Measurements from ENCODE around the gene PAPSS1. TPM values are rescaled to one million over a fixed set of nuclear protein-coding genes. Genes with fewer than 3 reads are reported as not detected.
A peak's percentile ranks its signal among the peaks of the same experiment; 100 is the strongest.

The PAPSS1 gene
- total and polyA plus RNA-seq, 2 donors (not counting 3 experiments of a cell fraction or from before 2014, with no cell fraction given), result 69.6 to 77.2 TPM

GRCh38 chr4:107600436-107600835, 119.6 kb downstream of the PAPSS1 start:
- Histone ChIP-seq H4K20me1 (replicated peaks; ENCODE audit: control insufficient read depth, extremely low read depth, insufficient read depth, low read length) (no peaks in the 10 kb centered on the region), H3K36me3 (ENCODE audit: control insufficient read depth in 2 of 2, extremely low read depth in 1 of 2, insufficient read depth in 2 of 2, low read length in 2 of 2) (no peaks in the 10 kb centered on the region), H3K9me1 (replicated peaks; ENCODE audit: control insufficient read depth, extremely low read depth, insufficient read depth, low read length) (no peaks in the 10 kb centered on the region), H3K27me3 (ENCODE audit: control insufficient read depth in 2 of 2, insufficient read depth in 2 of 2, low read length in 2 of 2) (no peaks in the 10 kb centered on the region), H3K4me3 (replicated peaks in 1 of 3; ENCODE audit: insufficient read depth in 1 of 3, low read depth in 1 of 3, low read length in 3 of 3) (no peak overlapping the region), H3K27ac (ENCODE audit: insufficient read depth, low read depth, low read length) (no peak overlapping the region), H3K4me1 (ENCODE audit: control insufficient read depth, extremely low read depth, insufficient read depth, low read length) (no peaks in the 10 kb centered on the region), H3K9me3 (replicated peaks; ENCODE audit: control insufficient read depth, insufficient read depth, low read length) (no peaks in the 10 kb centered on the region), H3K79me2 (ENCODE audit: control insufficient read depth, insufficient read depth, low read length) (no peaks in the 10 kb centered on the region), H2AFZ (ENCODE audit: low read depth, low read length) (no peak overlapping the region), H3K4me2 (ENCODE audit: insufficient read depth, low read length) (no peak overlapping the region), H3K9ac (replicated peaks; ENCODE audit: extremely low read depth, insufficient read depth, low read length) (no peak overlapping the region)
- intact Hi-C loops (cut with micrococcal nuclease) (no loop called here), dilution Hi-C loops (cut with MboI; ENCODE audit: extremely low pct_ligation_motif_present, low sequenced_read_pairs) (no loop called here)
- BruUV-seq (replicated peaks), result no TSS peak
- DNase-seq (ENCODE audit: low read depth, low spot score) (no peak), FAIRE-seq (peak; percentile 24)
- ChIA-PET CTCF (interaction anchor here (0.6 to 1.3 kb wide), 3 partner anchors 13 to 542 kb away, joined by 3 to 4 read pairs (median 4); no protein-coding TSS in a partner anchor), POLR2A (no interaction called here)
- TF ChIP-seq GATA2 (IDR thresholded peaks at IDR 0.05; ENCODE audit: insufficient read depth, insufficient read length, low read depth, low read length), result no peak
- no peak for TF ChIP-seq POLR2A (IDR thresholded peaks at IDR 0.05; ENCODE audit: low read depth, low read length)
- no peak for TF ChIP-seq MAX (IDR thresholded peaks at IDR 0.05; ENCODE audit: insufficient read depth, insufficient read length)
- TF ChIP-seq EZH2 (IDR thresholded peaks at IDR 0.05; ENCODE audit: borderline replicate concordance, low read depth, low read length, severe bottlenecking), result no peak
- no peak for TF ChIP-seq MYC (IDR thresholded peaks at IDR 0.05; ENCODE audit: low read depth, low read length)
- TF ChIP-seq POLR2AphosphoS5 (IDR thresholded peaks at IDR 0.05; ENCODE audit: insufficient read depth, low read depth, low read length), result no peak
- TF ChIP-seq JUN (IDR thresholded peaks at IDR 0.05; ENCODE audit: borderline replicate concordance, insufficient read depth, insufficient read length, low read depth), result no peak
- no peak for TF ChIP-seq FOS (IDR thresholded peaks at IDR 0.05; ENCODE audit: borderline replicate concordance, insufficient read depth, low read length)
- TF ChIP-seq CTCF (IDR thresholded peaks at IDR 0.05; ENCODE audit: extremely low read depth in 1 of 2, insufficient read depth in 1 of 2, low read depth in 1 of 2, low read length in 2 of 2), result no peak
